H9 (cell line): ENCODE measurements around the gene IL24. TPM values are rescaled to one million over a fixed set of nuclear protein-coding genes. Genes with fewer than 3 reads are reported as not detected.

Experiments
- DNase-seq: peaks from one replicate; pipeline ENCODE4 v3.0.0-alpha.2; 2017
- H2AFZ ChIP-seq: one replicate; pipeline ENCODE4 v1.6.1; 2013; ENCODE audit warnings: mild to moderate bottlenecking, low read length, control low read depth, moderate library complexity
- H2AK5ac ChIP-seq: 2 replicates; pipeline ENCODE4 v1.6.1; 2013; ENCODE audit warnings: low read length, control low read depth, mixed read lengths; ENCODE audit not compliant: insufficient read length
- H2BK120ac ChIP-seq: one replicate; pipeline ENCODE4 v1.6.1; 2013; ENCODE audit warnings: low read depth, mild to moderate bottlenecking, low read length, control low read depth, inconsistent platforms; ENCODE audit not compliant: poor library complexity, severe bottlenecking
- H2BK12ac ChIP-seq: 2 replicates; pipeline ENCODE4 v1.6.1; 2013; ENCODE audit warnings: low read length, control low read depth, mixed read lengths, low read depth; ENCODE audit not compliant: insufficient read length
- H2BK15ac ChIP-seq: 2 replicates; pipeline ENCODE4 v1.6.1; 2013; ENCODE audit warnings: low read depth, low read length, control low read depth
- H2BK20ac ChIP-seq: one replicate; pipeline ENCODE4 v1.6.1; 2013; ENCODE audit warnings: low read depth, mild to moderate bottlenecking, low read length, control low read depth, inconsistent platforms; ENCODE audit not compliant: poor library complexity, severe bottlenecking
- H2BK5ac ChIP-seq: 2 replicates; pipeline ENCODE4 v1.6.1; 2013; ENCODE audit warnings: low read length, control low read depth, mixed read lengths; ENCODE audit not compliant: insufficient read length
- H3K14ac ChIP-seq: 2 replicates; pipeline ENCODE4 v1.6.1; 2013; ENCODE audit warnings: low read length, control low read depth; ENCODE audit not compliant: insufficient read depth
- H3K18ac ChIP-seq: 2 replicates; pipeline ENCODE4 v1.6.1; 2013; ENCODE audit warnings: low read depth, mild to moderate bottlenecking, mixed read lengths, low read length, control low read depth; ENCODE audit not compliant: insufficient read length
- H3K23ac ChIP-seq: 2 replicates; pipeline ENCODE4 v1.6.1; 2013; ENCODE audit warnings: low read length, control low read depth, mixed read lengths, low read depth; ENCODE audit not compliant: insufficient read length
- H3K23me2 ChIP-seq: 2 replicates; pipeline ENCODE4 v1.6.1; 2013; ENCODE audit warnings: low read depth, mild to moderate bottlenecking, mixed read lengths, low read length, control low read depth; ENCODE audit not compliant: insufficient read length, poor library complexity, severe bottlenecking
- H3K27ac ChIP-seq: 2 replicates; pipeline ENCODE4 v1.5.1; 2013; ENCODE audit warnings: low read length, control low read depth, mixed read lengths, low read depth; ENCODE audit not compliant: insufficient read length
- H3K27me3 ChIP-seq: 2 replicates; pipeline ENCODE4 v1.6.1; 2013; ENCODE audit warnings: low read length, control low read depth, inconsistent platforms; ENCODE audit not compliant: insufficient read depth
- H3K4ac ChIP-seq: 2 replicates; pipeline ENCODE4 v1.6.1; 2013; ENCODE audit warnings: low read depth, mild to moderate bottlenecking, control low read depth, inconsistent platforms, low read length, moderate library complexity
- H3K4me1 ChIP-seq: 2 replicates; pipeline ENCODE4 v1.6.1; 2013; ENCODE audit warnings: low read length, control low read depth, inconsistent platforms; ENCODE audit not compliant: insufficient read depth
- H3K4me2 ChIP-seq: 2 replicates; pipeline ENCODE4 v1.6.1; 2013; ENCODE audit warnings: low read length, control low read depth, mixed read lengths; ENCODE audit not compliant: insufficient read length, insufficient read depth
- H3K56ac ChIP-seq: 2 replicates; pipeline ENCODE4 v1.6.1; 2013; ENCODE audit warnings: low read depth, mild to moderate bottlenecking, mixed read lengths, low read length, control low read depth; ENCODE audit not compliant: insufficient read length
- H3K79me1 ChIP-seq: 2 replicates; pipeline ENCODE4 v1.6.1; 2013; ENCODE audit warnings: low read depth, mild to moderate bottlenecking, moderate library complexity, low read length, control low read depth, inconsistent platforms; ENCODE audit not compliant: insufficient read depth, poor library complexity, severe bottlenecking
- H3K79me2 ChIP-seq: 2 replicates; pipeline ENCODE4 v1.6.1; 2013; ENCODE audit warnings: low read length, control low read depth, inconsistent platforms; ENCODE audit not compliant: insufficient read depth
- H3K9ac ChIP-seq: 2 replicates; pipeline ENCODE4 v1.6.1; 2013; ENCODE audit warnings: low read length, control low read depth, mixed read lengths; ENCODE audit not compliant: insufficient read length; ENCODE audit errors: extremely low read depth
- H3K9me3 ChIP-seq: one replicate; pipeline ENCODE4 v1.6.1; 2013; ENCODE audit warnings: low read depth, low read length, inconsistent platforms; ENCODE audit not compliant: control insufficient read depth
- H3T11ph ChIP-seq: one replicate; pipeline ENCODE4 v1.6.1; 2013; ENCODE audit warnings: mild to moderate bottlenecking, low read length, control low read depth, inconsistent platforms
- H4K20me1 ChIP-seq: one replicate; pipeline ENCODE4 v1.6.1; 2013; ENCODE audit not compliant: control insufficient read depth, insufficient read length, insufficient read depth
- H4K5ac ChIP-seq: 2 replicates; pipeline ENCODE4 v1.6.1; 2013; ENCODE audit warnings: low read depth, mild to moderate bottlenecking, mixed read lengths, low read length, control low read depth; ENCODE audit not compliant: insufficient read length
- H4K8ac ChIP-seq: replicated peaks from 2 replicates; pipeline ENCODE4 v1.6.1; 2013; ENCODE audit warnings: low read length, control low read depth, mixed read lengths, low read depth; ENCODE audit not compliant: insufficient read length
- H4K91ac ChIP-seq: 2 replicates; pipeline ENCODE4 v1.6.1; 2013; ENCODE audit warnings: low read depth, mild to moderate bottlenecking, moderate library complexity, mixed read lengths, low read length, control low read depth; ENCODE audit not compliant: insufficient read length
- H3K27ac Mint-ChIP-seq, 3 experiments: 2 replicates in 2 of 3; 3 replicates in 1 of 3; pipeline ENCODE4 v1.8.0; 2020 to 2021; ENCODE audit warnings: mixed read lengths in 3 of 3, mild to moderate bottlenecking in 1 of 3, moderate library complexity in 1 of 3
- H3K27me3 Mint-ChIP-seq: 2 replicates; pipeline ENCODE4 v1.8.0; 2021; ENCODE audit warnings: low read depth, mild to moderate bottlenecking, moderate library complexity, mixed read lengths
- H3K36me3 Mint-ChIP-seq, 3 experiments: 2 replicates in 2 of 3; 3 replicates in 1 of 3; pipeline ENCODE4 v1.8.0; 2020 to 2021; ENCODE audit warnings: low read depth in 3 of 3, mixed read lengths in 3 of 3; ENCODE audit not compliant: insufficient read depth in 1 of 3
- H3K4me1 Mint-ChIP-seq, 2 experiments: 2 replicates each; pipeline ENCODE4 v1.8.0; 2020; ENCODE audit warnings: mixed read lengths in 2 of 2
- H3K4me3 Mint-ChIP-seq, 2 experiments: 2 replicates in 1 of 2; 3 replicates in 1 of 2; pipeline ENCODE4 v1.8.0; 2020 to 2021; ENCODE audit warnings: mild to moderate bottlenecking in 2 of 2, mixed read lengths in 2 of 2, moderate library complexity in 1 of 2
- H3K9me3 Mint-ChIP-seq, 2 experiments: 2 replicates in 1 of 2; 3 replicates in 1 of 2; pipeline ENCODE4 v1.8.0; 2020; ENCODE audit warnings: mild to moderate bottlenecking in 2 of 2, mixed read lengths in 2 of 2, moderate library complexity in 1 of 2
- CTCF ChIP-seq: fragments of 200-600 bp; sonication (generic); conservative IDR thresholded peaks from 3 replicates; pipeline ENCODE4 v1.8.0; 2021; ENCODE audit warnings: antibody characterized with exemption, mild to moderate bottlenecking
- WGBS: extraction: QIAGEN DNeasy Blood & Tissue Kit; methylation state at CpG from one replicate; pipeline ENCODE4 v1.1.7; 2013; ENCODE audit warnings: missing lambda C conversion rate, low lambda C conversion rate, mixed read lengths; ENCODE audit not compliant: insufficient read length; ENCODE audit errors: extremely low coverage; 5-methylcytosine and 5-hydroxymethylcytosine counted together
- total RNA-seq: library from RNA; stranded (reverse); gene quantifications from 2 replicates; pipeline ENCODE4 v1.2.1, GENCODE V29; 2021

Gene IL24
- total RNA-seq, 1 experiment from 2014 or later: not detected

- H3K36me3 Mint-ChIP-seq: no peaks in the 10 kb centered on the region
- H3K27me3 Mint-ChIP-seq: peaks cover 33% of the 10 kb centered on the region
- H3K9me3 Mint-ChIP-seq: no peaks in the 10 kb centered on the region; a peak in 1 of 5 replicates
These were observed 29.0 kb upstream of the IL24 start for GRCh38 chr1:206868264-206868663.

More at GRCh38 chr1:206868264-206868663, 29.0 kb upstream of the IL24 start:
- no peak overlapping the region for H4K8ac ChIP-seq
- no peak for TF ChIP-seq CTCF
- no peak overlapping the region for H2BK12ac ChIP-seq
- no peaks in the 10 kb centered on the region for H4K20me1 ChIP-seq
- no peaks in the 10 kb centered on the region for H3K27me3 ChIP-seq
- no peak overlapping the region for H3K23ac ChIP-seq
- H3K14ac ChIP-seq: no peak overlapping the region
- H3K79me1 ChIP-seq: no peaks in the 10 kb centered on the region
- Mint-ChIP-seq H3K4me3 (no peak overlapping the region), H3K4me1 (no peaks in the 10 kb centered on the region; a peak in 1 of 4 replicates), H3K27ac (no peak overlapping the region; a peak in 1 of 7 replicates)
- H3K4me1 ChIP-seq: no peaks in the 10 kb centered on the region
- no peak overlapping the region for H2BK5ac ChIP-seq
- H3K56ac ChIP-seq: no peak overlapping the region
- 0 out of 2 replicates have a peak, but pooled peaks cover 1% of the 10 kb centered on the region for H3K79me2 ChIP-seq
- H3K9me3 ChIP-seq: no peaks in the 10 kb centered on the region
- no peak overlapping the region for H2BK15ac ChIP-seq
- WGBS: no CpG with 5 or more reads among the region's 1 CpG
- H4K91ac ChIP-seq: no peak overlapping the region
- H3K9ac ChIP-seq: no peak overlapping the region
- H4K5ac ChIP-seq: no peak overlapping the region
- no peak overlapping the region for H3T11ph ChIP-seq
- H2AFZ ChIP-seq: no peak overlapping the region
- H2BK20ac ChIP-seq: no peak overlapping the region
- no peak for DNase-seq
- H3K4me2 ChIP-seq: no peak overlapping the region
- H2BK120ac ChIP-seq: no peak overlapping the region
- no peak overlapping the region for H3K18ac ChIP-seq
- no peak overlapping the region for H3K4ac ChIP-seq
- no peak overlapping the region for H2AK5ac ChIP-seq
- no peak overlapping the region for H3K27ac ChIP-seq
- H3K23me2 ChIP-seq: no peaks in the 10 kb centered on the region
